ENCODE data around the gene ADAMTS15. TPM values are rescaled to one million over a fixed set of nuclear protein-coding genes. Genes with fewer than 3 reads are reported as not detected.

Gene ADAMTS15
- total and polyA plus RNA-seq, 10 of the 15 experiments (the other 5 are each of a cell fraction or from before 2014, with no cell fraction given) = not detected

GRCh38 chr11:130516554-130517505 lies 68.4 kb downstream of the ADAMTS15 start:
- no peak for DNase-seq (ENCODE audit: low read depth, low spot score)
- ChIA-PET POLR2A (no interaction called here), RAD21 (ENCODE audit: unreplicated experiment) (no interaction called here), SMC1A (ENCODE audit: uncharacterized antibody, unreplicated experiment) (no interaction called here), CTCF (interaction anchor here (1.3 kb wide), 1 partner anchor 85 kb away, joined by 3 read pairs; no protein-coding TSS in a partner anchor)
- ATAC-seq = no peak
- Histone ChIP-seq H4K20me1 (ENCODE audit: control insufficient read depth, insufficient read depth) (no peaks in the 10 kb centered on the region), H3K27me3 (replicated peaks in 1 of 2; ENCODE audit: control insufficient read depth in 2 of 2, insufficient read depth in 2 of 2, low read length in 1 of 2) (peaks cover 1 to 4% of the 10 kb centered on the region in 2 experiments; a peak in 3 of 4 replicates), H3K27ac (ENCODE audit: control insufficient read depth, insufficient read depth) (no peak overlapping the region), H2AFZ (ENCODE audit: control insufficient read depth, low read depth, low read length) (no peak overlapping the region), H3K4me3 (no peak overlapping the region), H3K79me2 (ENCODE audit: control insufficient read depth, insufficient read depth, low read length) (no peaks in the 10 kb centered on the region), H3K4me2 (ENCODE audit: control insufficient read depth, insufficient read depth) (no peak overlapping the region), H3K9me3 (replicated peaks; ENCODE audit: control insufficient read depth, insufficient read depth, low read length) (no peaks in the 10 kb centered on the region), H3K9ac (ENCODE audit: control insufficient read depth, insufficient read depth, low read length) (no peak overlapping the region), H3K36me3 (ENCODE audit: control insufficient read depth in 2 of 2, insufficient read depth in 2 of 2, low read length in 1 of 2) (no peaks in the 10 kb centered on the region), H3K4me1 (ENCODE audit: control insufficient read depth, insufficient read depth, low read length) (no peaks in the 10 kb centered on the region)
- intact Hi-C loops (cut with micrococcal nuclease; ENCODE audit: unreplicated experiment) (no loop called here), in situ Hi-C loops (cut with MboI) (no loop called here)
- no TSS peak for BruUV-seq (replicated peaks)
- 38% methylated on average over 10 of the region's 10 CpGs for WGBS (ENCODE audit: insufficient coverage, insufficient replicate concordance, low lambda C conversion rate, missing lambda C conversion rate)
- FAIRE-seq = no peak
- TF ChIP-seq FOXM1 (IDR thresholded peaks at IDR 0.05; ENCODE audit: low read depth, low read length) (no peak), JUND (IDR thresholded peaks at IDR 0.05; ENCODE audit: low read depth, low read length) (no peak), NFYB (IDR thresholded peaks at IDR 0.05; ENCODE audit: insufficient read depth, low read depth, low read length) (no peak), POLR2AphosphoS2 (IDR thresholded peaks at IDR 0.05; ENCODE audit: low read depth, low read length) (no peak), ZNF384 (IDR thresholded peaks at IDR 0.05; ENCODE audit: borderline replicate concordance, low read depth, low read length) (no peak), ZBTB4 (CRISPR knock-in tag; IDR thresholded peaks at IDR 0.05) (no peak), NFYA (IDR thresholded peaks at IDR 0.05; ENCODE audit: borderline replicate concordance, low read depth, low read length) (no peak), SREBF1 (IDR thresholded peaks at IDR 0.05; ENCODE audit: low read length) (no peak), YBX1 (IDR thresholded peaks at IDR 0.05) (no peak), ELK1 (IDR thresholded peaks at IDR 0.05; ENCODE audit: low read depth, low read length) (no peak), ZNF24 (IDR thresholded peaks at IDR 0.05) (no peak), KLF5 (IDR thresholded peaks at IDR 0.05; ENCODE audit: partially characterized antibody) (no peak), SP1 (IDR thresholded peaks at IDR 0.05; ENCODE audit: low read depth, low read length) (no peak)
- TF ChIP-seq, protein P1, sequence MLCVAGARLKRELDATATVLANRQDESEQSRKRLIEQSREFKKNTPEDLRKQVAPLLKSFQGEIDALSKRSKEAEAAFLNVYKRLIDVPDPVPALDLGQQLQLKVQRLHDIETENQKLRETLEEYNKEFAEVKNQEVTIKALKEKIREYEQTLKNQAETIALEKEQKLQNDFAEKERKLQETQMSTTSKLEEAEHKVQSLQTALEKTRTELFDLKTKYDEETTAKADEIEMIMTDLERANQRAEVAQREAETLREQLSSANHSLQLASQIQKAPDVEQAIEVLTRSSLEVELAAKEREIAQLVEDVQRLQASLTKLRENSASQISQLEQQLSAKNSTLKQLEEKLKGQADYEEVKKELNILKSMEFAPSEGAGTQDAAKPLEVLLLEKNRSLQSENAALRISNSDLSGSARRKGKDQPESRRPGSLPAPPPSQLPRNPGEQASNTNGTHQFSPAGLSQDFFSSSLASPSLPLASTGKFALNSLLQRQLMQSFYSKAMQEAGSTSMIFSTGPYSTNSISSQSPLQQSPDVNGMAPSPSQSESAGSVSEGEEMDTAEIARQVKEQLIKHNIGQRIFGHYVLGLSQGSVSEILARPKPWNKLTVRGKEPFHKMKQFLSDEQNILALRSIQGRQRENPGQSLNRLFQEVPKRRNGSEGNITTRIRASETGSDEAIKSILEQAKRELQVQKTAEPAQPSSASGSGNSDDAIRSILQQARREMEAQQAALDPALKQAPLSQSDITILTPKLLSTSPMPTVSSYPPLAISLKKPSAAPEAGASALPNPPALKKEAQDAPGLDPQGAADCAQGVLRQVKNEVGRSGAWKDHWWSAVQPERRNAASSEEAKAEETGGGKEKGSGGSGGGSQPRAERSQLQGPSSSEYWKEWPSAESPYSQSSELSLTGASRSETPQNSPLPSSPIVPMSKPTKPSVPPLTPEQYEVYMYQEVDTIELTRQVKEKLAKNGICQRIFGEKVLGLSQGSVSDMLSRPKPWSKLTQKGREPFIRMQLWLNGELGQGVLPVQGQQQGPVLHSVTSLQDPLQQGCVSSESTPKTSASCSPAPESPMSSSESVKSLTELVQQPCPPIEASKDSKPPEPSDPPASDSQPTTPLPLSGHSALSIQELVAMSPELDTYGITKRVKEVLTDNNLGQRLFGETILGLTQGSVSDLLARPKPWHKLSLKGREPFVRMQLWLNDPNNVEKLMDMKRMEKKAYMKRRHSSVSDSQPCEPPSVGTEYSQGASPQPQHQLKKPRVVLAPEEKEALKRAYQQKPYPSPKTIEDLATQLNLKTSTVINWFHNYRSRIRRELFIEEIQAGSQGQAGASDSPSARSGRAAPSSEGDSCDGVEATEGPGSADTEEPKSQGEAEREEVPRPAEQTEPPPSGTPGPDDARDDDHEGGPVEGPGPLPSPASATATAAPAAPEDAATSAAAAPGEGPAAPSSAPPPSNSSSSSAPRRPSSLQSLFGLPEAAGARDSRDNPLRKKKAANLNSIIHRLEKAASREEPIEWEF (IDR thresholded peaks at IDR 0.05; ENCODE audit: insufficient replicate concordance, low read depth, low read length) = no peak
